ENCODE results near the gene AKIRIN1. TPM values are rescaled to one million over a fixed set of nuclear protein-coding genes. Genes with fewer than 3 reads are reported as not detected.
"Not testable (repeated sequence)": the region's sequence is repeated elsewhere in the genome, so short reads cannot be mapped to it uniquely, and the experiment has no call there.

AKIRIN1 gene
- total RNA-seq, 2 donors from 2014 or later = 51.7 to 66.8 TPM

GRCh38 chr1:38991638-38992411 is 749 bp downstream of the AKIRIN1 start:
- peak; percentile 85 for DNase-seq (ENCODE audit: low spot score)
- intact Hi-C loops (cut with DNase I) = no loop called here

GRCh38 chr1:38992412-38993111 is 1.5 kb downstream of the AKIRIN1 start:
- DNase-seq (ENCODE audit: low spot score) = no peak
- intact Hi-C loops (cut with DNase I) = no loop called here

- intact Hi-C loops (cut with DNase I) = no loop called here
- no peak for DNase-seq (ENCODE audit: low spot score)
Observed at GRCh38 chr1:38994196-38994595, 3.1 kb downstream of the AKIRIN1 start.

- DNase-seq (ENCODE audit: low spot score) = no peak
- intact Hi-C loops (cut with DNase I) = no loop called here
Observed at GRCh38 chr1:38997034-38997900, 6.2 kb downstream of the AKIRIN1 start.

GRCh38 chr1:38997901-38998190 is 6.8 kb downstream of the AKIRIN1 start:
- DNase-seq (ENCODE audit: low spot score) = no peak

GRCh38 chr1:39001516-39002421 is 10.7 kb downstream of the AKIRIN1 start:
- intact Hi-C loops (cut with DNase I) = loop anchor here in 1 of 2 donors (5.0 kb wide), 1 partner anchor 749 kb away; no protein-coding TSS in a partner anchor
- no peak for DNase-seq (ENCODE audit: low spot score)

More at GRCh38 chr1:38997901-38998190, 6.8 kb downstream of the AKIRIN1 start:
- intact Hi-C loops (cut with DNase I) = no loop called here

GRCh38 chr1:39003281-39003680 is 12.2 kb downstream of the AKIRIN1 start:
- intact Hi-C loops (cut with DNase I) = loop anchor here in 1 of 2 donors (5.0 kb wide), 1 partner anchor 751 kb away; no protein-coding TSS in a partner anchor
- no peak for DNase-seq (ENCODE audit: low spot score)

- intact Hi-C loops (cut with DNase I) = loop anchor here in 1 of 2 donors (5.0 kb wide), 1 partner anchor 751 kb away; no protein-coding TSS in a partner anchor
- no peak for DNase-seq (ENCODE audit: low spot score)
Observed at GRCh38 chr1:39003794-39004193, 12.7 kb downstream of the AKIRIN1 start.

- DNase-seq (ENCODE audit: low spot score) = no peak
- intact Hi-C loops (cut with DNase I) = no loop called here
Observed at GRCh38 chr1:39006287-39006686, 15.2 kb downstream of the AKIRIN1 start.

- no peak for DNase-seq (ENCODE audit: low spot score)
- intact Hi-C loops (cut with DNase I) = no loop called here
Observed at GRCh38 chr1:39006726-39007645, 15.9 kb downstream of the AKIRIN1 start.

GRCh38 chr1:39014956-39015355 is 23.9 kb downstream of the AKIRIN1 start:
- intact Hi-C loops (cut with DNase I); DNase-seq (ENCODE audit: low spot score): not testable (repeated sequence)

GRCh38 chr1:39016604-39017171 is 25.6 kb downstream of the AKIRIN1 start:
- intact Hi-C loops (cut with DNase I) = no loop called here
- no peak for DNase-seq (ENCODE audit: low spot score)

GRCh38 chr1:39017266-39017665 is 26.2 kb downstream of the AKIRIN1 start:
- intact Hi-C loops (cut with DNase I) = no loop called here
- no peak for DNase-seq (ENCODE audit: low spot score)

- DNase-seq (ENCODE audit: low spot score); intact Hi-C loops (cut with DNase I): not testable (repeated sequence)
Observed at GRCh38 chr1:39020494-39020893, 29.4 kb downstream of the AKIRIN1 start.

- intact Hi-C loops (cut with DNase I) = no loop called here
Observed at GRCh38 chr1:39021426-39021825, 30.4 kb downstream of the AKIRIN1 start.

GRCh38 chr1:39023140-39023539 is 32.1 kb downstream of the AKIRIN1 start:
- no peak for DNase-seq (ENCODE audit: low spot score)
- intact Hi-C loops (cut with DNase I) = no loop called here

More at GRCh38 chr1:39021426-39021825, 30.4 kb downstream of the AKIRIN1 start:
- no peak for DNase-seq (ENCODE audit: low spot score)

Data from posterior vena cava (tissue), 2 donors.